GM21390 (cell line): Measurements from ENCODE around the gene FRS2.
A peak's percentile ranks its signal among the peaks of the same experiment; 100 is the strongest.
"Not testable (repeated sequence)": the region's sequence is repeated elsewhere in the genome, so short reads cannot be mapped to it uniquely, and the experiment has no call there.

Source experiments
- ATAC-seq: cut with Tn5 transposase; IDR thresholded peaks from one replicate; pipeline ENCODE4 v1.9.1; 2021; ENCODE audit not compliant: unreplicated experiment

Gene FRS2

GRCh38 chr12:69470189-69471075 is at the start of gene FRS2:
Gene FRS2, plus strand, starts transcription at chr12:69470388. Its CDS starts 98,643 bp downstream, at chr12:69569031.
- ATAC-seq: peak; percentile 98

DNA sequence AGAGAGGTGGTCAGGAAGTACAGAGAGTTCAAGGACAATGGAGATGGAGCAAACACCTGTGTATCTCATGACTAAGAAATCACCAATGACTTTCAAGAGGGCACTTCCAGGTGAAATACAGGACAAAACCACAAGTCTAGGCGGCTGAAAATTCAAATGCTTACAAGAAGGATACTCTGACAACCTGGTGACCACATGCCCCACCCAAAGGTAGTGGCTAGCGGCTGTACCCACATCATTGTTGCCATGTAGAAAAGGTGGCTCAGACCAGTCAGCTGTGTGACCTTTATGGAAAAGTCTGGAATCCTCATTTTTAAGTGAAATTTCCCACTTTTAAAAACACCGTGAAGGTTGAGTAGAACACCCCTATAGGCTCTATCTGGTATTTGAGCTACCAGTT is 48.6 kb upstream of the FRS2 start:
- ATAC-seq: no peak

DNA sequence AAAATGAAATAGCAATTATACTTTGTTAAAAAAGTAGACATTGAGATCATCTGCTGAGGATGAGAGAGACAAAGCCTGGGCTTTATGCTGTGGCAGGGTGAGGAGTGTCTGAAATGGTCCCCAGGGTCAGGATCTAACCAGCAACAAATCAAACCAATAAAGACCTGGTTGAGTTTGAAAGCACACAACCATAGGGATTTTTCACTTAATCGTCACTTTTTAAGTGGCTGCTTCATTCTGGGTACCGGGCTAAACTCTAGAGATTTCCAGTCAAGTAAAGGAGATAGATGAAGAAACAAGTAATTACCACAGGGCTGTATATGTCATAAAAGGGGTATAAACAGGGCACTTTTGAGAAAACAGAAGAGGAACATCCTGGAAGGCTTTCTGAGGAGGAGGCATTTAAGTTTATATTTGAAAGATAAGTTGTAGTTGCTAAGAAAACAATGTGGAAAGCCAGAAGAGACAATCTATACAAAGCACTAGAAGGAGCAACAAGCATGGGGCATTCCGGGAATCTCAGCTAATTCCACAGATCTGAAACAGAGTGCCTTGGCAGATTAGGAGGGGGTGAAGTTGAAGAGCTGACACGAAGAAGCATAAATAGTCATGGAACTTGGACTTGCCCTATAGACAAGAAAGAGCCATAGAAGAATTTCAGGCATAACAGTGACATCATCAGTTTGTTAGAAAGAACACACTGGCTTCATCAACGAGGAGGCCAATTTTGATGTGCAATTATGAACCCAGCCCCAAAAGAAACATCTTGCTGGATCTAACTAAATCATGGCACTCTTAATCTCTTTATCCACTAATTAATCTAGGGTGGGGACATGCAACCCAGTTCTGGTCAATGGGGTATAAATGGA is 46.9 kb upstream of the FRS2 start:
- ATAC-seq: no peak

GRCh38 chr12:69425417-69425816 is 44.8 kb upstream of the FRS2 start:
- no peak for ATAC-seq

- no peak for ATAC-seq
Observed at GRCh38 chr12:69428351-69429073, 41.7 kb upstream of the FRS2 start.

- no peak for ATAC-seq
Observed at GRCh38 chr12:69430942-69431590, 39.1 kb upstream of the FRS2 start.

- ATAC-seq: no peak
Observed at GRCh38 chr12:69431591-69432222, 38.5 kb upstream of the FRS2 start.

- no peak for ATAC-seq
Observed at GRCh38 chr12:69433653-69434052, 36.5 kb upstream of the FRS2 start.

DNA sequence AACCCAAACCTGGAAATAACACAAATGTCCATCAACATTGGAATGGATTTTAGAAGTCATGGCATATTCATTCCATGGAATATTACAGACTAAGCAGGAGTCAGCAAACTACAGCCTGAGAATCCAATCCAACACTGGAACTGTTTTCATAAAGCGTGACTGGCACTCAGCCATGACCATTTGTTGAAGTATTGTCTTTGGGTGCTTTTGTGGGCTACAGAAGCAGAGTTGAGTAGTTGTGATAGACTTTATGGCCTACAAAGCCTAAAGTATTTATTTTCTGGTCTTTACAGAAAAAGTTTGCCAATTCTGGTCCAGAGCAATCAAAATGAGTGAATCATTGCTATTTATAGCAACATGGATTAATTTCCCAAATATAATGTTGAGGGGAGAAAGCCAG is 34.5 kb upstream of the FRS2 start:
- ATAC-seq: no peak

GRCh38 chr12:69437073-69437472 is 33.1 kb upstream of the FRS2 start:
- ATAC-seq: no peak

GRCh38 chr12:69438539-69438938 is 31.6 kb upstream of the FRS2 start:
- no peak for ATAC-seq

DNA sequence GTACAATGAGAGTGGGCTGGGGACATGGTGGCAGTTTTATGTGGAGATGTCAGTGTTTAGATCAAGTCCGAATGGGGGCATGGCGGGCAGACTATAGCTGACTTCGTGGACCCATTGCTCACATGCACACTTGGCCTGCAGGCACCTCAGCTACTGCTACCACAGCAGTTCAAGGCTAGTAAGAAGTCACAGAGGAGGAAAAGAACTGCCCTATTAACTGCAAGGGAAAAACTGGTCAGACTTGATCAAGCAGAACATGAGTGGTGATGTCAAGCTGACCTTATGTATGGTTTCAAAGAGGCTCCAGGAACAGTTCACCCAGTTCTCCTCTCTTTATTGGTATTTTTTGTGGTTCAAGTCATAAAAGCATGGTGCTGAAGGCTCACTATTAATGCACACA is 30.2 kb upstream of the FRS2 start:
- ATAC-seq: no peak

DNA sequence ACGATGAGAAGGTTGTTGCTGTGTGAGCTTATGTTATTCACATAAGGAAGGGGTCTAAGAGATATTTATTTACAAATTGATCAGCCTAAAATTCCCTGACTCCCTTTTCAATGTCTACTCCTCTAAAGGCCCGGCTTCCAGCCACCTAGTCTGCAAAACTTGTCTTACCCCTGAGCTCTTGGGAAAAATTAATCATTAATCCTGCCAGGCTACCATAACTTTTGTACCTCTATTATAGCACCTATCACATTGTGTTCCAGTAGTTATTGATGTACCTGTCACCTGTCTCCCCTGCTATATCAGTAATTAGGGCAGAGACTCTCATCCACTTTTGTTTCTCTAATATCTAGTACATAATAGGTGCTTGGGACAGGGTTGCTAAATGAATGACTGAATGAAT is 29.3 kb upstream of the FRS2 start:
- ATAC-seq: no peak

DNA sequence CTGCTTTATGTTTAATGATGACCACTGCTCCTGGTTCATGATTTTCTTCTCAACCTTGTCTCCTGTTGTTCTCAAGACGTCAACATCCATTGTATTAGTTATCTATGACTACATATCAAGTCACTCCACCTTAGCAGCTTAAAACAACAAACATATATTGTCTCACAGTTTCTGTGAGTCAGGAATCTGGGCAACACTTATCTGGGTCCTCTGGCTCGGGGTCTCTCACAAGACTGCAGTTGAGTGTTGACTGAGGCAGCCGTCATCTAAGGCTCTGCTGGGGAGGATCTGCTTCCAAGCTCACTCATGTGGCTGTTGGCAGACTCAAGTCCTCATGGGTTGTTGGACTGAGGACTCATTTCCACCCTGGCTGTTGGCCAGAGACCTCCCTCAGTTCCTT is 27.3 kb upstream of the FRS2 start:
- no peak for ATAC-seq

DNA sequence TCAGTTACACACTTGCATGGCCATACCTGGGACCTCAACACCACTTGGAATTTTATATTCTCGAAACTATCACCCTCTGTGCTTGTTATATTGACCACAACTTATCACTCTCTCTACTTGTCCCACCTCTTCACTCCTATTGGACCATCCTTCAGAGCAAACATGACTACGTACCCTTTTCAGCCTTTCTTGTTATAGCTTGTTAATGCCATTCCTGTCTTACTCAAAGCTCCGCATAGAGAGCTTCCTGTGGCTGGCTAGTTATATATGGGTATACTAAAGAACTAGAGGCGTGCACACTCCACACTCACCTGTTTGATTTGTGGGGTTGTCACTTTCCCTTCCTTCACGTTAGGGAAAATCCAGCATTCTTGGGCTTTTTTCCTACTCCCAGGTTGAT is 26.3 kb upstream of the FRS2 start:
- ATAC-seq: no peak

- ATAC-seq: no peak
Observed at GRCh38 chr12:69447892-69448291, 22.3 kb upstream of the FRS2 start.

GRCh38 chr12:69452598-69453132 is 17.5 kb upstream of the FRS2 start:
- not testable (repeated sequence) for ATAC-seq

- no peak for ATAC-seq
Observed at GRCh38 chr12:69456239-69456638, 13.9 kb upstream of the FRS2 start.

DNA sequence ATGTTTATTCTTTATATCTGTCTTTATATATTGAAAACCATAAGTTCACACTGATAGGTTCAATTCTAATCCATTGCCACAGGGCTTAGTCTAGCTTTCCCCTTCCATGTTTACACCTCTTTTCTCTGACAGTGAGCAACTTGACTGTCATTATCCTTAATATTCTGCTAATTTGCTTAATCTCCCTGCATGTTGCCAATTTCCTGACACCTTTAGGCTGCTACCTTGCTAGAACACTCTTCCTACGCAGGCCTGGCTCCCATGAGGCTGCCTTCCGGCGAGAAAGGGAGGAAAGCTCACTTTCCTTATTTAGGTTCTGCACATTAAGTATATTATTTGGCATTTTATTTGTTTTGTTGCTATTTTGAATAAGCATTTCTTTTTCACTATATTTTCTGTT is 12.8 kb upstream of the FRS2 start:
- ATAC-seq: no peak

DNA sequence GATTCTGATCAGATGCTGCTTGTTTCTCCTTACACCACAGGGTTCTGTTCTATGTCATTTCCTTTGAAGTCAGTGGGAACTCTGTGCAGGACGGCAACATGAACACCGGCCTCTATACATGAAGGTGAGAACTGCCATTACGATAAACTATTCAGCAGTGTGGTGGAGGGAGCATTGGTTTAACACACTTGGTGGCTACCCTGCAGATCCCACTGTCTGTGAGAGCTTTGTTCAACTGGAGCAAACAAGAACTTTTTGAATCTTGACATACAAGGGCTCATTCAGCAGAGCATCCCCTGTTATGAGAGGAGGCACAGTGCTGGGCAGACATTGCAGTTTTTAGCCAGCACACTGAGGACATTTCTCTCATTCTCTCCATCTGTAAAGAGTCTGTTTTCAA is 10.7 kb upstream of the FRS2 start:
- ATAC-seq: no peak
